GM18861 (cell line): ENCODE measurements around the gene PATL1.
A peak's percentile ranks its signal among the peaks of the same experiment; 100 is the strongest.

ENCODE experiments used
- ATAC-seq: cut with Tn5 transposase; IDR thresholded peaks from one replicate; pipeline ENCODE4 v1.9.1; 2021; ENCODE audit not compliant: unreplicated experiment

The PATL1 gene

GRCh38 chr11:59615637-59616395 lies 53.0 kb downstream of the PATL1 start, which contains the start of gene OSBP:
Gene OSBP (minus strand): TSS chr11:59615774. CDS start chr11:59615664, 110 bp downstream.
- ATAC-seq: peak; percentile 85

- ATAC-seq: no peak
Measured at GRCh38 chr11:59615120-59615636, 53.7 kb downstream of the PATL1 start.

GRCh38 chr11:59614277-59615119 lies 54.3 kb downstream of the PATL1 start:
- no peak for ATAC-seq

GRCh38 chr11:59611570-59612565 lies 57.0 kb downstream of the PATL1 start:
- no peak for ATAC-seq

- ATAC-seq: no peak
Measured at GRCh38 chr11:59610289-59610688, 58.5 kb downstream of the PATL1 start.

- ATAC-seq: no peak
Measured at GRCh38 chr11:59607703-59608454, 61.0 kb downstream of the PATL1 start.

GRCh38 chr11:59602432-59602831 lies 66.4 kb downstream of the PATL1 start:
- no peak for ATAC-seq

GRCh38 chr11:59601788-59602187 lies 67.0 kb downstream of the PATL1 start:
- no peak for ATAC-seq

GRCh38 chr11:59600636-59601035 lies 68.2 kb downstream of the PATL1 start:
- ATAC-seq: no peak

GRCh38 chr11:59600234-59600633 lies 68.6 kb downstream of the PATL1 start:
- ATAC-seq: no peak

GRCh38 chr11:59598961-59599360 lies 69.9 kb downstream of the PATL1 start:
- no peak for ATAC-seq
